Cardiac muscle cell (in vitro differentiated cells and primary cell): ENCODE data around the gene GIMAP2. TPM values are rescaled to one million over a fixed set of nuclear protein-coding genes. Genes with fewer than 3 reads are reported as not detected.

ENCODE experiments used
- DNase-seq, 2 donors: peaks; one replicate each; pipeline versions ENCODE4 v3.0.0 to v3.0.0-alpha.2; 2010 to 2017; ENCODE audit warnings: low read depth in 1 of 2, low spot score in 1 of 2
- H3K27ac ChIP-seq: fragments of 200-600 bp; sonication (generic); 2 replicates; pipeline ENCODE4 v1.5.1; 2016
- H3K27me3 ChIP-seq: fragments of 200-600 bp; sonication (generic); 2 replicates; pipeline ENCODE4 v1.6.0; 2016; ENCODE audit warnings: control low read depth
- H3K36me3 ChIP-seq: fragments of 200-600 bp; sonication (generic); 2 replicates; pipeline ENCODE4 v1.5.1; 2016; ENCODE audit warnings: control low read depth
- H3K4me1 ChIP-seq: fragments of 200-600 bp; sonication (generic); 2 replicates; pipeline ENCODE4 v1.8.1; 2017; ENCODE audit warnings: low read depth, mild to moderate bottlenecking, mixed run types
- H3K4me3 ChIP-seq: fragments of 200-600 bp; sonication (generic); 2 replicates; pipeline ENCODE4 v1.5.1; 2016; ENCODE audit warnings: mild to moderate bottlenecking
- H3K9me3 ChIP-seq: fragments of 200-600 bp; sonication (generic); 2 replicates; pipeline ENCODE4 v1.5.1; 2017; ENCODE audit warnings: low read depth, mild to moderate bottlenecking, control low read depth
- polyA plus RNA-seq: library from polyadenylated mRNA; unstranded; fragments of >200 nt; fragmentation: Nextera tagmentation; extraction: Ambion mirVana; gene quantifications from 2 replicates; pipeline ENCODE4 v1.2.1, GENCODE V29; 2016
- total RNA-seq: library from RNA; depleted of rRNA; stranded (reverse); fragments of >200 nt; gene quantifications from 2 replicates; pipeline ENCODE4 v1.2.3, GENCODE V29; 2016
- TF ChIP-seq, protein P1 (sequence below): IDR thresholded peaks from 2 replicates; pipeline ENCODE4 v1.5.1; 2012; ENCODE audit warnings: low read depth, mild to moderate bottlenecking, low read length

GIMAP2 gene
- total and polyA plus RNA-seq, 2 experiments from 2014 or later, result not detected

DNA sequence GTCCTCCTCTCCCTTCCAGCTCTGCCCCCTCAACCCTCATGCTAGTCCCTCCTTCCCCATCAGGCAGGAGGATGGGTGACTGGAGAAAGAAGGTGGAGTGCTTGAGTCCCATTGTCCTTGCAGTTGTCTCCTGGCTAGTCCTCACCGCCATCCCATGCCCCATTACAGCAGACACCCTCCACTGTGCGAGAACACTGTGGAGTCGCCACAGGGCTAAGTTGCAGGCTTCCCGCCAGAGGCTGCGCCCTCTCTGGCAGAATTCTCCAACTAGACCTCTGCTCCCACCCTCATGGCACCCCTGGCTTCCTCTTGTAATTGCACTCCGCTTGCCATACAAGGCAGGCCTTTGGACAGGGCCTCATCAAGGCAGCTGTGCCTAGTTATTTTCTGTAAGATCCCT, 3.1 kb downstream of the GIMAP2 start:
- DNase-seq, result no peak
- Histone ChIP-seq H3K36me3 (no peaks in the 10 kb centered on the region), H3K27me3 (no peaks in the 10 kb centered on the region), H3K9me3 (no peaks in the 10 kb centered on the region), H3K4me3 (no peak overlapping the region), H3K4me1 (no peaks in the 10 kb centered on the region), H3K27ac (no peak overlapping the region)
- TF ChIP-seq, protein P1, sequence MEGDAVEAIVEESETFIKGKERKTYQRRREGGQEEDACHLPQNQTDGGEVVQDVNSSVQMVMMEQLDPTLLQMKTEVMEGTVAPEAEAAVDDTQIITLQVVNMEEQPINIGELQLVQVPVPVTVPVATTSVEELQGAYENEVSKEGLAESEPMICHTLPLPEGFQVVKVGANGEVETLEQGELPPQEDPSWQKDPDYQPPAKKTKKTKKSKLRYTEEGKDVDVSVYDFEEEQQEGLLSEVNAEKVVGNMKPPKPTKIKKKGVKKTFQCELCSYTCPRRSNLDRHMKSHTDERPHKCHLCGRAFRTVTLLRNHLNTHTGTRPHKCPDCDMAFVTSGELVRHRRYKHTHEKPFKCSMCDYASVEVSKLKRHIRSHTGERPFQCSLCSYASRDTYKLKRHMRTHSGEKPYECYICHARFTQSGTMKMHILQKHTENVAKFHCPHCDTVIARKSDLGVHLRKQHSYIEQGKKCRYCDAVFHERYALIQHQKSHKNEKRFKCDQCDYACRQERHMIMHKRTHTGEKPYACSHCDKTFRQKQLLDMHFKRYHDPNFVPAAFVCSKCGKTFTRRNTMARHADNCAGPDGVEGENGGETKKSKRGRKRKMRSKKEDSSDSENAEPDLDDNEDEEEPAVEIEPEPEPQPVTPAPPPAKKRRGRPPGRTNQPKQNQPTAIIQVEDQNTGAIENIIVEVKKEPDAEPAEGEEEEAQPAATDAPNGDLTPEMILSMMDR, result no peak

DNA sequence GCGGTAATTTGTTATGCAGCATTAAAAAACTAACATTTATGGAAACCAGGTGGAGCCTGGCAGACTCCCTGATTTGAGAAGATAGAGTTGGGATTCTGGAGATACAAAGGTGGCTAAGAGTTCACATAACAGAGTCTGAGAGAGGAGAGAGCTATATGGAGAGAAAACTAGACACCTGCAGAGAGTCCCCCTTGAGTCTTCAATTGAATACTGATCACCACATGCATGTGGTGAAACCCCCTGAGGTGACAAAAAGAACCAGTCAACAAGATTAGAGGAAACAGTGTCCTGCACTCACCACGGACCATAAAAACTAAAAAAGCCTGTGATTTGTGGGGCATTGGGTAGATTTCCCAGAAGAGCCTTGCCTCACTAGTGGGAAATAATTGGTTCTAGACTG, 10.1 kb downstream of the GIMAP2 start:
- no peak for DNase-seq
- H3K9me3 ChIP-seq, result no peaks in the 10 kb centered on the region
- TF ChIP-seq, protein P1, result no peak

DNA sequence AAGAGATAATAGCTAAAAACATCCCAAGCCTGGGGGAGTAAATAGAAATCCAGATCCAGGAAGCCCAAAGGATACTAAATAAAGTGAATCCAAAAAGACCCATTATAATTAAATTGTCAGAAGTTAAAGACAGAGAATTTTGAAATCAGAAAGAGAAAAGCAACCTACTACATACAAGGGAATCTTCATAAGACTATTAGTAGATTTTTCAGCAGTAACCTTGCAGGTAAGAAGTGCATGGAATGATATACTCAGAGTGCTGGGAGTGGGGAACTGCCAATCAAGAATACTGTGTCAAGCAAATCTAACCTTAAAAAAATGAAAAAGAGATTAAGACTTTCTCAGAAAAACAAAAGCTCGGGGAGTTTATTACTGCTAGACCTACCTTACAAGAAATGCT, 17.7 kb downstream of the GIMAP2 start:
- H3K4me3 ChIP-seq, result no peak overlapping the region
- H3K27me3 ChIP-seq, result no peaks in the 10 kb centered on the region
- H3K4me1 ChIP-seq, result no peaks in the 10 kb centered on the region
- no peaks in the 10 kb centered on the region for H3K36me3 ChIP-seq
- TF ChIP-seq, protein P1, result no peak
- H3K9me3 ChIP-seq, result no peaks in the 10 kb centered on the region
- no peak for DNase-seq
- no peak overlapping the region for H3K27ac ChIP-seq

More for the DNA sequence above, 10.1 kb downstream of the GIMAP2 start:
- no peaks in the 10 kb centered on the region for H3K36me3 ChIP-seq
- no peaks in the 10 kb centered on the region for H3K4me1 ChIP-seq
- no peak overlapping the region for H3K4me3 ChIP-seq
- no peaks in the 10 kb centered on the region for H3K27me3 ChIP-seq
- H3K27ac ChIP-seq, result no peak overlapping the region

DNA sequence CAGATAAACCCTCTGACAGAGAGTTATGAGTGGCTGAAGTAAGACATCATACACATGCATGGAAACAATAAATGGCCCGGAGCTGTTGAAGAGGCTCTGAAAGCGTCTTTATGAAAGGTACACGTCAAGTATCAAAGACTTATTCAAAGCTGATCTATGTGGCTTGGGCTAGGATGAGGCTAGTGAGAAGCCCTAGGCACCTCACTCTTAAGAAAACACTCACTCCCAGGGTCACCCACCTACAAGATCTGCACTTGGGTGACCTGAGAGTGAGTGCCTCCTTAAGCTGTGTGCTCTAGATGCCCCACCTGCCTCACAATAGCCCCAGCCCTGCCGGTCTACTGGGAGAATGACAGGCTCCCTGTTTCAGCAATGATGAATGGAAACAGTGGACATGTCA, 29.8 kb downstream of the GIMAP2 start:
- H3K4me1 ChIP-seq, result no peaks in the 10 kb centered on the region
- H3K4me3 ChIP-seq, result no peak overlapping the region
- TF ChIP-seq, protein P1, result no peak
- no peak overlapping the region for H3K27ac ChIP-seq
- DNase-seq, result no peak
- no peaks in the 10 kb centered on the region for H3K27me3 ChIP-seq
- H3K36me3 ChIP-seq, result no peaks in the 10 kb centered on the region
- no peaks in the 10 kb centered on the region for H3K9me3 ChIP-seq

DNA sequence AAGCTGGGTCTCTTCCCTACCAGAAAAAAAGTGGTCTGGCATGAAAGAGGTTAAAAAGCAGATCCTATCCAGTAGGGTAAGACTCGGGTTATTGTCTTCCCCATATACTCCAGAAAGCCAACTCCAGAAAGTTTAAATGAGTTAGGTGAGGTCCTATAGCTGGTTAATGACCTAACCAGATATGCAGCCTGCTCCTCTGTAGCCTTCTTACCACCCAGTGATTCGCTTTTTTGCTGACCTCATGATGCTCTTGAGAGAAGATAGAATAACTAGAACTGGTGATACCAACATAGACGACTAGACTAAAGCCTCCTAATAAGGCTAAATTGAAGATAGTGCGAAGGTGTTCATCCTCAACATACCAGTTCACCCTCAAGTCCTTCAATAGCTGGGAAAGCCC, 30.2 kb downstream of the GIMAP2 start:
- Histone ChIP-seq H3K36me3 (no peaks in the 10 kb centered on the region), H3K4me3 (no peak overlapping the region), H3K27me3 (no peaks in the 10 kb centered on the region), H3K4me1 (no peaks in the 10 kb centered on the region), H3K9me3 (no peaks in the 10 kb centered on the region), H3K27ac (no peak overlapping the region)
- no peak for DNase-seq
- TF ChIP-seq, protein P1, result no peak

DNA sequence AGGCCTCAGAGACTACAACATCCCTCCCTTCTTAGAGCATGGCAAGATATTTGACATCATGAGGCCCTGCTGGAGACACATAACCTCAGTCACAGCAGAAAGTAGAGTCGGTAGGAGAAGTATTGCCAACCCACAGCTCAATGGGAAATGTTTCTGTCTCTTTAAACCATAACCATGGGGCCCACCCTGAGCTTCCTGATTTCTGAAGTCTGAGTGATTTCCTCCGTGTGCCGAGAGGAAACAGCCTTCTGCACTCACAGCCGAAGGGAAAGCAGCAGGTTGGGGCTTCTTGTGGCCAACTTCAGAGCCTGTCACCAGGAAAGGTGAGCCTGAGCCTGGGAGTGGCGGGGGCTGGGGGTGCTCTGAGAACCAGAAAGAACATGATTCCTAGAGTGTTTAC, 30.9 kb downstream of the GIMAP2 start, which contains the start of gene GIMAP1:
Gene GIMAP1 (plus strand): TSS at position 246 of the 400 bp plus-strand sequence. CDS start 2,435 bp downstream, outside the sequence.
- Histone ChIP-seq H3K4me1 (no peaks in the 10 kb centered on the region), H3K4me3 (no peak within 1 kb of the TSS), H3K27ac (no peak within 1 kb of the TSS), H3K36me3 (no peaks in the 10 kb centered on the region), H3K9me3 (no peaks in the 10 kb centered on the region), H3K27me3 (no peaks in the 10 kb centered on the region)
- DNase-seq, result no peak
- TF ChIP-seq, protein P1, result no peak
